ENCODE measurements around the gene ZNF619. TPM values are rescaled to one million over a fixed set of nuclear protein-coding genes. Genes with fewer than 3 reads are reported as not detected.

The ZNF619 gene
- total and polyA plus RNA-seq, 9 of the 15 experiments (the other 6 are each of a cell fraction or from before 2014, with no cell fraction given) = 1.3 to 9.1 (median 6.3) TPM

GRCh38 chr3:40452562-40452875 lies 24.4 kb upstream of the ZNF619 start (continued):
- TF ChIP-seq VEZF1 (CRISPR knock-in tag; IDR thresholded peaks at IDR 0.05) (no peak), RUNX1 (IDR thresholded peaks at IDR 0.05; ENCODE audit: low read depth) (no peak), ZFP91 (CRISPR knock-in tag; IDR thresholded peaks at IDR 0.05) (no peak), MYC (IDR thresholded peaks at IDR 0.05; ENCODE audit: low read depth, low read length) (no peak), MYC (CRISPR knock-in tag; IDR thresholded peaks at IDR 0.05; ENCODE audit: borderline replicate concordance, low read depth) (0 out of 2 replicates have a peak, but pooled peaks have one; percentile 60), ZNF347 (CRISPR knock-in tag; IDR thresholded peaks at IDR 0.05; ENCODE audit: low read depth) (no peak), STAT5B (CRISPR knock-in tag; IDR thresholded peaks at IDR 0.05) (no peak), ZNF263 (CRISPR knock-in tag; IDR thresholded peaks at IDR 0.05; ENCODE audit: borderline replicate concordance) (no peak), SIN3A (IDR thresholded peaks at IDR 0.05; ENCODE audit: borderline replicate concordance in 2 of 2, control insufficient read depth in 1 of 2, low read depth in 2 of 2, low read length in 2 of 2) (peak in 1 of 2 experiments; percentile 60; a peak in 1 of 4 replicates), ZNF217 (CRISPR knock-in tag; IDR thresholded peaks at IDR 0.05) (no peak), ZNF589 (CRISPR knock-in tag; IDR thresholded peaks at IDR 0.05; ENCODE audit: low read depth) (no peak; the same call in 1 of the 2 replicates), ZNF12 (CRISPR knock-in tag; IDR thresholded peaks at IDR 0.05) (0 out of 2 replicates have a peak, but pooled peaks have one; percentile 19), HNRNPUL1 (IDR thresholded peaks at IDR 0.05; ENCODE audit: low read length) (no peak), ZNF318 (IDR thresholded peaks at IDR 0.05; ENCODE audit: borderline replicate concordance in 1 of 2, low read depth in 1 of 2) (no peak), XRCC5 (IDR thresholded peaks at IDR 0.05; ENCODE audit: low read depth, low read length) (no peak)

Data from K562 (cell line).